Retina (tissue), 1 donor: ENCODE data around the gene IRAK2.
"Not testable (repeated sequence)": the region's sequence is repeated elsewhere in the genome, so short reads cannot be mapped to it uniquely, and the experiment has no call there.

Source experiments
- DNase-seq: peaks from one replicate; pipeline ENCODE4 v3.0.0-alpha.2; 2016

The IRAK2 gene

GRCh38 chr3:10164546-10165393 lies at the start of gene IRAK2:
Gene IRAK2 (plus strand): TSS chr3:10164919. CDS start chr3:10164955, 36 bp downstream.
- peak; percentile 82 for DNase-seq

- DNase-seq, result peak; percentile 94
Observed at GRCh38 chr3:10115326-10116137, 49.2 kb upstream of the IRAK2 start, which contains the start of gene BRK1. Gene BRK1 (plus strand): TSS chr3:10115675. CDS start chr3:10115702, 27 bp downstream.

- DNase-seq, result no peak
Observed at GRCh38 chr3:10116138-10116460, 48.6 kb upstream of the IRAK2 start.

- DNase-seq, result no peak
Observed at GRCh38 chr3:10116928-10117327, 47.8 kb upstream of the IRAK2 start.

GRCh38 chr3:10119376-10119775 lies 45.3 kb upstream of the IRAK2 start:
- no peak for DNase-seq

GRCh38 chr3:10121064-10121463 lies 43.7 kb upstream of the IRAK2 start:
- no peak for DNase-seq

GRCh38 chr3:10122724-10123123 lies 42.0 kb upstream of the IRAK2 start:
- no peak for DNase-seq

- DNase-seq, result not testable (repeated sequence)
Observed at GRCh38 chr3:10135872-10136271, 28.8 kb upstream of the IRAK2 start.

- no peak for DNase-seq
Observed at GRCh38 chr3:10136426-10137005, 28.2 kb upstream of the IRAK2 start.

GRCh38 chr3:10137178-10137577 lies 27.5 kb upstream of the IRAK2 start:
- DNase-seq, result no peak

- no peak for DNase-seq
Observed at GRCh38 chr3:10140996-10141546, 23.6 kb upstream of the IRAK2 start.

- no peak for DNase-seq
Observed at GRCh38 chr3:10142707-10143560, 21.8 kb upstream of the IRAK2 start.

- DNase-seq, result no peak
Observed at GRCh38 chr3:10145685-10146084, 19.0 kb upstream of the IRAK2 start.

GRCh38 chr3:10149226-10149625 lies 15.5 kb upstream of the IRAK2 start:
- DNase-seq, result no peak

- DNase-seq, result no peak
Observed at GRCh38 chr3:10150987-10151386, 13.7 kb upstream of the IRAK2 start.

GRCh38 chr3:10154335-10155122 lies 10.2 kb upstream of the IRAK2 start:
- no peak for DNase-seq

GRCh38 chr3:10155123-10155472 lies 9.6 kb upstream of the IRAK2 start:
- no peak for DNase-seq

- DNase-seq, result no peak
Observed at GRCh38 chr3:10155658-10156057, 9.1 kb upstream of the IRAK2 start.

- DNase-seq, result no peak
Observed at GRCh38 chr3:10157031-10157430, 7.7 kb upstream of the IRAK2 start.

- not testable (repeated sequence) for DNase-seq
Observed at GRCh38 chr3:10158555-10158954, 6.2 kb upstream of the IRAK2 start.

GRCh38 chr3:10160346-10160745 lies 4.4 kb upstream of the IRAK2 start:
- DNase-seq, result no peak

GRCh38 chr3:10160925-10161324 lies 3.8 kb upstream of the IRAK2 start:
- no peak for DNase-seq
